ENCODE data around the gene COA1. TPM values are rescaled to one million over a fixed set of nuclear protein-coding genes. Genes with fewer than 3 reads are reported as not detected.
"Not testable (repeated sequence)": the region's sequence is repeated elsewhere in the genome, so short reads cannot be mapped to it uniquely, and the experiment has no call there.

The COA1 gene
- total and polyA plus RNA-seq, 2 donors (not counting 1 experiment from before 2014, with no cell fraction given): 28.7 to 72.7 TPM

DNA sequence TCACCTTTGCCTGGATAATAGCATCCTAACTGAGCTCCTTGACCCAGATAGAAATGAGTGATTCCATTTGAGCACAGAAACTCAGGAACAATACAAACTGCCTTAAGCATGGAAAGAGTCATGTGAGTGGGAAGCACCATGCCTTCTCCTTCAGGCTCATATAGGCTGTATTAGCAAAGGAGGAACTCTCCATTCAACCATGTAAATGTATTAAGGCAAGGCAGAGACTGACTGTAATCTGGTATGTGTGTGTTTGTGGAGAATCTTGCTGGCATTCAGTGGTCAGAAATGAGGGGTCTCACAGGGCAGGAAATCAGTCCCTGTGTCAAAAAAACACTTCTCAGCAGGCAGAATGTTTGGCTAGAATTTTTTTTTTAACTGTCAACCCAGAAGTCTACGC is 40.2 kb downstream of the COA1 start:
- CTCF ChIA-PET: interaction anchor here (0.6 to 9.5 kb wide), 5 partner anchors 9 to 106 kb away, joined by 3 to 74 read pairs (median 5); partner anchors contain the start of gene STK17A
- peaks cover 96% of the 10 kb centered on the region for H3K79me2 ChIP-seq (ENCODE audit: control insufficient read depth, insufficient read depth, low read length)
- intact Hi-C loops (cut with micrococcal nuclease): no loop called here
- peaks cover 2 to 7% (median 6%) of the 10 kb centered on the region in 3 donors for H3K9me3 ChIP-seq (ENCODE audit: control extremely low read depth in 1 of 3, control insufficient read depth in 2 of 3, insufficient read depth in 1 of 3, low read length in 2 of 3)
- POLR2A ChIA-PET: interaction anchor here (0.6 to 1.4 kb wide), 3 partner anchors 11 to 106 kb away, joined by 3 to 5 read pairs (median 4); partner anchors contain the start of gene STK17A
- Mint-ChIP-seq H3K27me3 (no peaks in the 10 kb centered on the region), H3K9me3 (ENCODE audit: insufficient read depth) (peaks cover 10% of the 10 kb centered on the region), H3K27ac (peak overlapping the region; percentile 78), H3K4me1 (peaks cover 58% of the 10 kb centered on the region), H3K4me3 (peak overlapping the region; percentile 24)
- H3K4me3 ChIP-seq (ENCODE audit: control extremely low read depth in 1 of 5, extremely low read depth in 1 of 5, insufficient read depth in 1 of 5, low read depth in 2 of 5, low read length in 4 of 5): no peak overlapping the region
- no peaks in the 10 kb centered on the region for H4K20me1 ChIP-seq (ENCODE audit: control insufficient read depth, insufficient read depth, low read length, poor library complexity, severe bottlenecking)
- WGBS (ENCODE audit: insufficient coverage): no CpG with 5 or more reads among the region's 1 CpG
- H2AFZ ChIP-seq (ENCODE audit: insufficient read depth, low read depth, low read length, poor library complexity, severe bottlenecking): no peak overlapping the region
- no peaks in the 10 kb centered on the region for H3K27me3 ChIP-seq (replicated peaks in 1 of 4; ENCODE audit: control extremely low read depth in 1 of 4, control insufficient read depth in 3 of 4, insufficient read depth in 4 of 4, low read length in 3 of 4)
- H3K27ac ChIP-seq (ENCODE audit: low read length in 2 of 2): peak overlapping the region in 1 of 2 donors; percentile 73
- ATAC-seq (ENCODE audit: low read depth): no peak
- peak overlapping the region; percentile 18 for H3K4me2 ChIP-seq (replicated peaks; ENCODE audit: low read depth, low read length, poor library complexity, severe bottlenecking)
- TF ChIP-seq EZH2 (IDR thresholded peaks at IDR 0.05; ENCODE audit: borderline replicate concordance, insufficient read depth, low read depth, low read length, poor library complexity, severe bottlenecking): no peak
- TF ChIP-seq, protein P1, sequence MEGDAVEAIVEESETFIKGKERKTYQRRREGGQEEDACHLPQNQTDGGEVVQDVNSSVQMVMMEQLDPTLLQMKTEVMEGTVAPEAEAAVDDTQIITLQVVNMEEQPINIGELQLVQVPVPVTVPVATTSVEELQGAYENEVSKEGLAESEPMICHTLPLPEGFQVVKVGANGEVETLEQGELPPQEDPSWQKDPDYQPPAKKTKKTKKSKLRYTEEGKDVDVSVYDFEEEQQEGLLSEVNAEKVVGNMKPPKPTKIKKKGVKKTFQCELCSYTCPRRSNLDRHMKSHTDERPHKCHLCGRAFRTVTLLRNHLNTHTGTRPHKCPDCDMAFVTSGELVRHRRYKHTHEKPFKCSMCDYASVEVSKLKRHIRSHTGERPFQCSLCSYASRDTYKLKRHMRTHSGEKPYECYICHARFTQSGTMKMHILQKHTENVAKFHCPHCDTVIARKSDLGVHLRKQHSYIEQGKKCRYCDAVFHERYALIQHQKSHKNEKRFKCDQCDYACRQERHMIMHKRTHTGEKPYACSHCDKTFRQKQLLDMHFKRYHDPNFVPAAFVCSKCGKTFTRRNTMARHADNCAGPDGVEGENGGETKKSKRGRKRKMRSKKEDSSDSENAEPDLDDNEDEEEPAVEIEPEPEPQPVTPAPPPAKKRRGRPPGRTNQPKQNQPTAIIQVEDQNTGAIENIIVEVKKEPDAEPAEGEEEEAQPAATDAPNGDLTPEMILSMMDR (IDR thresholded peaks at IDR 0.05): no peak
- no peak overlapping the region for H3K9ac ChIP-seq (ENCODE audit: low read length)
- H3K4me1 ChIP-seq (ENCODE audit: control insufficient read depth in 2 of 2, insufficient read depth in 2 of 2, low read length in 2 of 2): peaks cover 18 to 25% of the 10 kb centered on the region in 2 donors
- DNase-seq: no peak
- H3K36me3 ChIP-seq (replicated peaks in 1 of 2; ENCODE audit: control extremely low read depth in 1 of 2, control insufficient read depth in 1 of 2, extremely low read depth in 1 of 2, insufficient read depth in 2 of 2, low read length in 1 of 2): no peaks in the 10 kb centered on the region

- peaks cover 70% of the 10 kb centered on the region for H3K4me1 Mint-ChIP-seq
- H3K27me3 ChIP-seq (replicated peaks in 1 of 4; ENCODE audit: control extremely low read depth in 1 of 4, control insufficient read depth in 3 of 4, insufficient read depth in 4 of 4, low read length in 3 of 4); H3K27me3 Mint-ChIP-seq; intact Hi-C loops (cut with micrococcal nuclease); DNase-seq; H3K4me3 Mint-ChIP-seq; H2AFZ ChIP-seq (ENCODE audit: insufficient read depth, low read depth, low read length, poor library complexity, severe bottlenecking); ATAC-seq (ENCODE audit: low read depth); H3K9me3 ChIP-seq (ENCODE audit: control extremely low read depth in 1 of 3, control insufficient read depth in 2 of 3, insufficient read depth in 1 of 3, low read length in 2 of 3); H3K9ac ChIP-seq (ENCODE audit: low read length); H3K4me2 ChIP-seq (replicated peaks; ENCODE audit: low read depth, low read length, poor library complexity, severe bottlenecking); H4K20me1 ChIP-seq (ENCODE audit: control insufficient read depth, insufficient read depth, low read length, poor library complexity, severe bottlenecking); H3K36me3 ChIP-seq (replicated peaks in 1 of 2; ENCODE audit: control extremely low read depth in 1 of 2, control insufficient read depth in 1 of 2, extremely low read depth in 1 of 2, insufficient read depth in 2 of 2, low read length in 1 of 2); H3K4me3 ChIP-seq (ENCODE audit: control extremely low read depth in 1 of 5, extremely low read depth in 1 of 5, insufficient read depth in 1 of 5, low read depth in 2 of 5, low read length in 4 of 5); H3K27ac ChIP-seq (ENCODE audit: low read length in 2 of 2): not testable (repeated sequence)
- POLR2A ChIA-PET: interaction anchor here (1.1 kb wide), 1 partner anchor 105 kb away, joined by 4 read pairs; the partner anchor contains the start of gene STK17A
- peaks cover 10% of the 10 kb centered on the region for H3K9me3 Mint-ChIP-seq (ENCODE audit: insufficient read depth)
- WGBS (ENCODE audit: insufficient coverage): no CpG with 5 or more reads among the region's 4 CpGs
- Histone ChIP-seq H3K4me1 (ENCODE audit: control insufficient read depth in 2 of 2, insufficient read depth in 2 of 2, low read length in 2 of 2) (peaks cover 21 to 22% of the 10 kb centered on the region in 2 donors), H3K79me2 (ENCODE audit: control insufficient read depth, insufficient read depth, low read length) (peaks cover 95% of the 10 kb centered on the region)
- H3K27ac Mint-ChIP-seq: peak overlapping the region; percentile 51
- CTCF ChIA-PET: interaction anchor here (0.5 to 9.5 kb wide), 6 partner anchors 9 to 105 kb away, joined by 3 to 74 read pairs (median 11); partner anchors contain the start of gene STK17A
These were observed 41.5 kb downstream of the COA1 start for GRCh38 chr7:43687866-43688265.
